Inferior parietal cortex (tissue), 1 donor: ENCODE data around the gene BACH2.
"Not testable (repeated sequence)": the region's sequence is repeated elsewhere in the genome, so short reads cannot be mapped to it uniquely, and the experiment has no call there.

Experiments
- DNase-seq: peaks from one replicate; pipeline ENCODE4 v3.0.0-alpha.2; 2016; ENCODE audit errors: extremely low spot score

The BACH2 gene

GRCh38 chr6:90066697-90067096, 229.9 kb downstream of the BACH2 start:
- DNase-seq, result no peak

GRCh38 chr6:90065173-90065572, 231.5 kb downstream of the BACH2 start:
- no peak for DNase-seq

- DNase-seq, result no peak
These were observed 234.0 kb downstream of the BACH2 start for GRCh38 chr6:90062667-90063066.

GRCh38 chr6:90062051-90062450, 234.6 kb downstream of the BACH2 start:
- no peak for DNase-seq

GRCh38 chr6:90059178-90059577, 237.5 kb downstream of the BACH2 start:
- DNase-seq, result not testable (repeated sequence)

- not testable (repeated sequence) for DNase-seq
These were observed 240.7 kb downstream of the BACH2 start for GRCh38 chr6:90055924-90056323.

- DNase-seq, result not testable (repeated sequence)
These were observed 242.4 kb downstream of the BACH2 start for GRCh38 chr6:90054193-90054592.

- no peak for DNase-seq
These were observed 243.0 kb downstream of the BACH2 start for GRCh38 chr6:90053614-90054013.

GRCh38 chr6:90049295-90049694, 247.3 kb downstream of the BACH2 start:
- DNase-seq, result no peak

- no peak for DNase-seq
These were observed 248.3 kb downstream of the BACH2 start for GRCh38 chr6:90048206-90048967.

- DNase-seq, result no peak
These were observed 251.1 kb downstream of the BACH2 start for GRCh38 chr6:90045535-90045934.

- peak; percentile 56 for DNase-seq
These were observed 251.7 kb downstream of the BACH2 start for GRCh38 chr6:90044833-90045381.

- no peak for DNase-seq
These were observed 252.3 kb downstream of the BACH2 start for GRCh38 chr6:90044182-90044832.

- peak; percentile 60 for DNase-seq
These were observed 255.7 kb downstream of the BACH2 start for GRCh38 chr6:90040931-90041330.

- no peak for DNase-seq
These were observed 256.7 kb downstream of the BACH2 start for GRCh38 chr6:90039911-90040310.

- no peak for DNase-seq
These were observed 257.5 kb downstream of the BACH2 start for GRCh38 chr6:90038961-90039653.

- no peak for DNase-seq
These were observed 259.7 kb downstream of the BACH2 start for GRCh38 chr6:90036963-90037362.

- DNase-seq, result no peak
These were observed 261.5 kb downstream of the BACH2 start for GRCh38 chr6:90035047-90035723.

GRCh38 chr6:90033746-90034271, 262.8 kb downstream of the BACH2 start:
- DNase-seq, result no peak

GRCh38 chr6:90032489-90033212, 264.0 kb downstream of the BACH2 start:
- DNase-seq, result not testable (repeated sequence)
